GM18870 (cell line): ENCODE results near the gene GAS5.
A peak's percentile ranks its signal among the peaks of the same experiment; 100 is the strongest.

Experiments
- ATAC-seq: cut with Tn5 transposase; IDR thresholded peaks from one replicate; pipeline ENCODE4 v1.9.1; 2021; ENCODE audit warnings: moderate library complexity; ENCODE audit not compliant: unreplicated experiment

GAS5 gene

GRCh38 chr1:173832748-173833147 is 35.0 kb downstream of the GAS5 start:
- ATAC-seq, result no peak

- ATAC-seq, result no peak
Observed at GRCh38 chr1:173827611-173828010, 40.2 kb downstream of the GAS5 start.

- ATAC-seq, result peak; percentile 86
Observed at GRCh38 chr1:173824315-173825081, 43.3 kb downstream of the GAS5 start, which contains the start of the genes CENPL and DARS2. Gene CENPL (minus strand): TSS chr1:173824883. CDS start chr1:173811299, 13,584 bp downstream. Gene DARS2 (plus strand): TSS chr1:173824673. CDS start chr1:173825230, 557 bp downstream.

- peak; percentile 42 for ATAC-seq
Observed at GRCh38 chr1:173823781-173824314, 43.9 kb downstream of the GAS5 start.

- no peak for ATAC-seq
Observed at GRCh38 chr1:173821680-173822079, 46.1 kb downstream of the GAS5 start.

GRCh38 chr1:173818459-173818858 is 49.3 kb downstream of the GAS5 start:
- ATAC-seq, result no peak
